ENCODE measurements around the gene ZCCHC10. TPM values are rescaled to one million over a fixed set of nuclear protein-coding genes. Genes with fewer than 3 reads are reported as not detected.
"Not testable (repeated sequence)": the region's sequence is repeated elsewhere in the genome, so short reads cannot be mapped to it uniquely, and the experiment has no call there.

Gene ZCCHC10
- total and polyA plus RNA-seq, 10 of the 15 experiments (the other 5 are each of a cell fraction or from before 2014, with no cell fraction given) = 16.8 to 117 (median 53.5) TPM

DNA sequence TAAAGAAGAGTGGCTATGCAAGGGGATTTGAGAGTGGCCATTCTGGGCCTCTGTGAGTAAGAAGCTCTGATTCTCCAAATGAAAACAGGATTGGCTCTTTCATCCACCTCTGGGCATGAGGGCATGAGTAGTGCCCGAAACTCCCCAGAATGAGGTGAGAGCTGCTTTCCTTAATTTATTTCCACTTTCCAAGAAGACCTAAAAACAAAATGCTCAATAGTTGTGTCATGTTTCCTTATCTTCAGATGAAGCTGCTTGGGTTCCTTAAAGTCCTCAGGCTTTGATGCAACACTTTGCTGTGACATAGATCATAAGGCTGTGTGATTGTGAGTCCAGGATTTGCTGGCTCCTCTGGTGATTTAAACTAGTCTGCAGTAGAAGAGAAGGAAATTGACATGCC is 3.1 kb upstream of the ZCCHC10 start (continued):
- TF ChIP-seq, protein P1, sequence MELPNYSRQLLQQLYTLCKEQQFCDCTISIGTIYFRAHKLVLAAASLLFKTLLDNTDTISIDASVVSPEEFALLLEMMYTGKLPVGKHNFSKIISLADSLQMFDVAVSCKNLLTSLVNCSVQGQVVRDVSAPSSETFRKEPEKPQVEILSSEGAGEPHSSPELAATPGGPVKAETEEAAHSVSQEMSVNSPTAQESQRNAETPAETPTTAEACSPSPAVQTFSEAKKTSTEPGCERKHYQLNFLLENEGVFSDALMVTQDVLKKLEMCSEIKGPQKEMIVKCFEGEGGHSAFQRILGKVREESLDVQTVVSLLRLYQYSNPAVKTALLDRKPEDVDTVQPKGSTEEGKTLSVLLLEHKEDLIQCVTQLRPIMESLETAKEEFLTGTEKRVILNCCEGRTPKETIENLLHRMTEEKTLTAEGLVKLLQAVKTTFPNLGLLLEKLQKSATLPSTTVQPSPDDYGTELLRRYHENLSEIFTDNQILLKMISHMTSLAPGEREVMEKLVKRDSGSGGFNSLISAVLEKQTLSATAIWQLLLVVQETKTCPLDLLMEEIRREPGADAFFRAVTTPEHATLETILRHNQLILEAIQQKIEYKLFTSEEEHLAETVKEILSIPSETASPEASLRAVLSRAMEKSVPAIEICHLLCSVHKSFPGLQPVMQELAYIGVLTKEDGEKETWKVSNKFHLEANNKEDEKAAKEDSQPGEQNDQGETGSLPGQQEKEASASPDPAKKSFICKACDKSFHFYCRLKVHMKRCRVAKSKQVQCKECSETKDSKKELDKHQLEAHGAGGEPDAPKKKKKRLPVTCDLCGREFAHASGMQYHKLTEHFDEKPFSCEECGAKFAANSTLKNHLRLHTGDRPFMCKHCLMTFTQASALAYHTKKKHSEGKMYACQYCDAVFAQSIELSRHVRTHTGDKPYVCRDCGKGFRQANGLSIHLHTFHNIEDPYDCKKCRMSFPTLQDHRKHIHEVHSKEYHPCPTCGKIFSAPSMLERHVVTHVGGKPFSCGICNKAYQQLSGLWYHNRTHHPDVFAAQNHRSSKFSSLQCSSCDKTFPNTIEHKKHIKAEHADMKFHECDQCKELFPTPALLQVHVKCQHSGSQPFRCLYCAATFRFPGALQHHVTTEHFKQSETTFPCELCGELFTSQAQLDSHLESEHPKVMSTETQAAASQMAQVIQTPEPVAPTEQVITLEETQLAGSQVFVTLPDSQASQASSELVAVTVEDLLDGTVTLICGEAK (IDR thresholded peaks at IDR 0.05; ENCODE audit: borderline replicate concordance) = no peak

DNA sequence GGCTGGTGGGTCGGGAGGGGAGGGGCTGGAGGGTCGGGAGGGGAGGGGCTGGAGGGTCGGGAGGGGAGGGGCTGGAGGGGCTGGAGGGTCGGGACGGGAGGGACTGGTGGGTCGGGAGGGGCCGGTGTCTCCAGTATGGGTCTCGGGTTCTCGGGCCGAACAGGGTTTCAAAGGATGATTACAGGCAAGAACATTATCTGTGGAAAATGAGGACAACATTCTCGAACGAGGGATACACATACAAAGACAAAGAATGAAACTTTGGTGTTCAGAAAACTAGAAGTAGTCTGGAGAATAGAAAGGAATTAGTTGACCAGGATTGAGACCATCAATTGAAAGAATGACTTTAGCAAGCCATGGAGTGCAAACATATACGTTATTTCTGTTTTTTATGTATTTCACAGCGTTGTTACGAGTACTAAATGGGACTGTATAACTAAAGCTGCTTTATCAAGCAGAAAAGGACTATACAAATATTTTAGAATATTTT is 360 bp upstream of the ZCCHC10 start:
- in situ Hi-C loops (cut with MboI) = no loop called here
- Histone ChIP-seq H3K27ac (ENCODE audit: control insufficient read depth, insufficient read depth) (no peak overlapping the region), H3K36me3 (ENCODE audit: control insufficient read depth in 2 of 2, insufficient read depth in 2 of 2, low read length in 1 of 2) (peaks cover 0 to 4% of the 10 kb centered on the region in 2 experiments; a peak in 1 of 4 replicates), H3K4me3 (peak overlapping the region; percentile 55; the same call in 1 of the 2 replicates), H2AFZ (ENCODE audit: control insufficient read depth, low read depth, low read length) (peak overlapping the region; percentile 93), H3K4me1 (ENCODE audit: control insufficient read depth, insufficient read depth, low read length) (0 out of 2 replicates have a peak, but pooled peaks cover 5% of the 10 kb centered on the region), H3K79me2 (ENCODE audit: control insufficient read depth, insufficient read depth, low read length) (peaks cover 22% of the 10 kb centered on the region), H3K9ac (ENCODE audit: control insufficient read depth, insufficient read depth, low read length) (peak overlapping the region; percentile 20; the same call in 1 of the 2 replicates), H3K4me2 (ENCODE audit: control insufficient read depth, insufficient read depth) (peak overlapping the region; percentile 64; the same call in 1 of the 2 replicates), H3K27me3 (replicated peaks in 1 of 2; ENCODE audit: control insufficient read depth in 2 of 2, insufficient read depth in 2 of 2, low read length in 1 of 2) (no peaks in the 10 kb centered on the region), H3K9me3 (replicated peaks; ENCODE audit: control insufficient read depth, insufficient read depth, low read length) (no peaks in the 10 kb centered on the region), H4K20me1 (ENCODE audit: control insufficient read depth, insufficient read depth) (no peaks in the 10 kb centered on the region)
- WGBS (ENCODE audit: insufficient coverage, insufficient replicate concordance, low lambda C conversion rate, missing lambda C conversion rate) = 1% methylated on average over 8 of the region's 15 CpGs
- BruUV-seq (replicated peaks) = no TSS peak
- intact Hi-C loops (cut with micrococcal nuclease; ENCODE audit: unreplicated experiment) = loop anchor here (2.0 kb wide), 1 partner anchor 24 kb away; no protein-coding TSS in a partner anchor
- SMC1A ChIA-PET (ENCODE audit: uncharacterized antibody, unreplicated experiment) = no interaction called here
- TF ChIP-seq RFX5 (IDR thresholded peaks at IDR 0.05; ENCODE audit: low read depth, low read length) (no peak), HDGF (IDR thresholded peaks at IDR 0.05) (no peak), SMARCA5 (IDR thresholded peaks at IDR 0.05) (0 out of 2 replicates have a peak, but pooled peaks have one; percentile 22), SUZ12 (IDR thresholded peaks at IDR 0.05; ENCODE audit: unreplicated experiment) (no peak), IRF3 (IDR thresholded peaks at IDR 0.05) (no peak), NR2C2 (IDR thresholded peaks at IDR 0.05; ENCODE audit: borderline replicate concordance, control insufficient read depth, insufficient read length, low read depth) (no peak)
- POLR2A ChIA-PET = interaction anchor here (0.5 to 1.1 kb wide), 2 partner anchors 64 to 158 kb away, joined by 3 to 5 read pairs; no protein-coding TSS in a partner anchor
- DNase-seq (ENCODE audit: low read depth, low spot score) (no peak), ATAC-seq (no peak), FAIRE-seq (no peak)
- CTCF ChIA-PET = interaction anchor here (0.7 kb wide), 1 partner anchor 25 kb away, joined by 3 read pairs; the partner anchor contains the start of gene HSPA4
- RAD21 ChIA-PET (ENCODE audit: unreplicated experiment) = no interaction called here

DNA sequence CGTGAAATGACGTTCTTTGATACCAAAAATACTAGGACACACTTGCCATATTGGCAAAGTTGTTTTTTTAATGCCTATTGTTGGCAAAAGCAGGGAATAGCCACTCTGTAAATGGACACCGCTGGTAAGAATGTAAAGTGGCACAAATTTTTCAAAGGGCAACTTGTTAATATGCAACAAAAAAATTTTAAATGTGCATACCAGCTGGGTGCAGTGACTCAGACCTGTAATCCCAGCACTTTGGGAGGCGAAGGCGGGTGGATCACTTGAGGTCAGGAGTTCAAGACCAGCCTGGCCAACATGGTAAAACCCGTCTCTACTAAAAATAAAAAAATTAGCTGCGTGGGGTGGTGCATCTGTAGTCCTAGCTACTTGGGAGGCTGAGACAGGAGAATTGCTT is 6.9 kb downstream of the ZCCHC10 start:
- CTCF ChIA-PET; H3K4me1 ChIP-seq (ENCODE audit: control insufficient read depth, insufficient read depth, low read length); H3K27ac ChIP-seq (ENCODE audit: control insufficient read depth, insufficient read depth); H3K27me3 ChIP-seq (replicated peaks in 1 of 2; ENCODE audit: control insufficient read depth in 2 of 2, insufficient read depth in 2 of 2, low read length in 1 of 2); intact Hi-C loops (cut with micrococcal nuclease; ENCODE audit: unreplicated experiment); H3K9me3 ChIP-seq (replicated peaks; ENCODE audit: control insufficient read depth, insufficient read depth, low read length); DNase-seq (ENCODE audit: low read depth, low spot score); H3K4me3 ChIP-seq; H4K20me1 ChIP-seq (ENCODE audit: control insufficient read depth, insufficient read depth); SMC1A ChIA-PET (ENCODE audit: uncharacterized antibody, unreplicated experiment); FAIRE-seq; BruUV-seq (replicated peaks); H3K4me2 ChIP-seq (ENCODE audit: control insufficient read depth, insufficient read depth); ATAC-seq; in situ Hi-C loops (cut with MboI); RAD21 ChIA-PET (ENCODE audit: unreplicated experiment); H2AFZ ChIP-seq (ENCODE audit: control insufficient read depth, low read depth, low read length); H3K9ac ChIP-seq (ENCODE audit: control insufficient read depth, insufficient read depth, low read length); H3K36me3 ChIP-seq (ENCODE audit: control insufficient read depth in 2 of 2, insufficient read depth in 2 of 2, low read length in 1 of 2): not testable (repeated sequence)
- peaks cover 15% of the 10 kb centered on the region for H3K79me2 ChIP-seq (ENCODE audit: control insufficient read depth, insufficient read depth, low read length)
- POLR2A ChIA-PET = interaction anchor here (0.6 kb wide), 3 partner anchors 34 to 53 kb away, joined by 3 to 8 read pairs (median 5); no protein-coding TSS in a partner anchor
- WGBS (ENCODE audit: insufficient coverage, insufficient replicate concordance, low lambda C conversion rate, missing lambda C conversion rate) = 98% methylated on average over 7 of the region's 7 CpGs
